AG09319 (cell line): Measurements from ENCODE around the gene WWTR1.

Experiments
- DNase-seq: peaks from one replicate; pipeline ENCODE4 v3.0.0-alpha.2; 2010; ENCODE audit warnings: low read depth; ENCODE audit errors: extremely low read depth
- CTCF ChIP-seq: IDR thresholded peaks from 2 replicates; pipeline ENCODE4 v1.5.1; 2011; ENCODE audit warnings: low read depth, mild to moderate bottlenecking, inconsistent platforms, low read length, moderate library complexity

WWTR1 gene

GRCh38 chr3:149529099-149529498 is 128.7 kb downstream of the WWTR1 start:
- no peak for TF ChIP-seq CTCF
- DNase-seq, result no peak

- DNase-seq, result no peak
- TF ChIP-seq CTCF, result no peak
These were observed 129.5 kb downstream of the WWTR1 start for GRCh38 chr3:149528340-149528650.

GRCh38 chr3:149527531-149528339 is 130.1 kb downstream of the WWTR1 start:
- no peak for DNase-seq
- TF ChIP-seq CTCF, result no peak; the same call in 1 of the 2 replicates

- TF ChIP-seq CTCF, result no peak
- no peak for DNase-seq
These were observed 134.1 kb downstream of the WWTR1 start for GRCh38 chr3:149523512-149524299.

GRCh38 chr3:149519912-149520311 is 137.9 kb downstream of the WWTR1 start:
- DNase-seq, result no peak
- no peak; the same call in 1 of the 2 replicates for TF ChIP-seq CTCF

GRCh38 chr3:149516920-149517319 is 140.9 kb downstream of the WWTR1 start:
- DNase-seq, result no peak
- TF ChIP-seq CTCF, result no peak

- TF ChIP-seq CTCF, result no peak
- no peak for DNase-seq
These were observed 142.6 kb downstream of the WWTR1 start for GRCh38 chr3:149515249-149515648.
